ENCODE data around the gene OPA3.

- no peak for TF ChIP-seq CTCF (conservative IDR thresholded peaks at IDR 0.05; ENCODE audit: low read depth in 2 of 2)
- TF ChIP-seq POLR2AphosphoS5 (IDR thresholded peaks at IDR 0.05; ENCODE audit: low read depth): no peak
- no peak for TF ChIP-seq EZH2phosphoT487 (IDR thresholded peaks at IDR 0.05; ENCODE audit: unreplicated experiment)
- TF ChIP-seq NANOG (IDR thresholded peaks at IDR 0.05; ENCODE audit: borderline replicate concordance): no peak
- no peak for TF ChIP-seq JUNB (IDR thresholded peaks at IDR 0.05; ENCODE audit: unreplicated experiment)
- TF ChIP-seq REST (IDR thresholded peaks at IDR 0.05; ENCODE audit: unreplicated experiment): no peak
These were observed 71.6 kb downstream of the OPA3 start for GRCh38 chr19:45512881-45513483.

Data from GM23338 (cell line).